Neural crest cell (in vitro differentiated cells): ENCODE data around the gene OR52E2. TPM values are rescaled to one million over a fixed set of nuclear protein-coding genes. Genes with fewer than 3 reads are reported as not detected.
A peak's percentile ranks its signal among the peaks of the same experiment; 100 is the strongest.
"Not testable (repeated sequence)": the region's sequence is repeated elsewhere in the genome, so short reads cannot be mapped to it uniquely, and the experiment has no call there.

Experiments used
- DNase-seq: peaks from one replicate; pipeline ENCODE4 v3.0.0; 2021; ENCODE audit warnings: low read depth, mixed read lengths, low spot score
- H3K27ac Mint-ChIP-seq: one replicate; pipeline ENCODE4 v1.8.0; 2021; ENCODE audit warnings: mild to moderate bottlenecking, mixed read lengths; ENCODE audit not compliant: unreplicated experiment
- H3K27me3 Mint-ChIP-seq: 2 replicates; pipeline ENCODE4 v1.8.0; 2021; ENCODE audit warnings: low read depth, mild to moderate bottlenecking, mixed read lengths
- H3K36me3 Mint-ChIP-seq: 2 replicates; pipeline ENCODE4 v1.8.0; 2021; ENCODE audit warnings: low read depth, mild to moderate bottlenecking, mixed read lengths
- H3K4me1 Mint-ChIP-seq: 2 replicates; pipeline ENCODE4 v1.8.0; 2021; ENCODE audit warnings: mixed read lengths
- H3K4me3 Mint-ChIP-seq: one replicate; pipeline ENCODE4 v1.8.0; 2021; ENCODE audit warnings: mild to moderate bottlenecking, mixed read lengths
- H3K9me3 Mint-ChIP-seq: 2 replicates; pipeline ENCODE4 v1.8.0; 2021; ENCODE audit warnings: mixed read lengths
- CTCF ChIP-seq: fragments of 200-600 bp; sonication (generic); conservative IDR thresholded peaks from 2 replicates; pipeline ENCODE4 v1.5.0; 2021; ENCODE audit warnings: antibody characterized with exemption, mild to moderate bottlenecking
- total RNA-seq: library from RNA; stranded (reverse); gene quantifications from 2 replicates; pipeline ENCODE4 v1.2.1, GENCODE V29; 2021

The OR52E2 gene
- total RNA-seq, 1 donor from 2014 or later = not detected

- H3K4me3 Mint-ChIP-seq = no peak overlapping the region
- DNase-seq = no peak
- H3K27me3 Mint-ChIP-seq = peaks cover 25% of the 10 kb centered on the region
- H3K27ac Mint-ChIP-seq = no peak overlapping the region
- no peaks in the 10 kb centered on the region for H3K4me1 Mint-ChIP-seq
- no peaks in the 10 kb centered on the region for H3K36me3 Mint-ChIP-seq
- TF ChIP-seq CTCF = no peak
- no peaks in the 10 kb centered on the region for H3K9me3 Mint-ChIP-seq
Observed at GRCh38 chr11:5071799-5072198, 12.4 kb upstream of the OR52E2 start.

DNA sequence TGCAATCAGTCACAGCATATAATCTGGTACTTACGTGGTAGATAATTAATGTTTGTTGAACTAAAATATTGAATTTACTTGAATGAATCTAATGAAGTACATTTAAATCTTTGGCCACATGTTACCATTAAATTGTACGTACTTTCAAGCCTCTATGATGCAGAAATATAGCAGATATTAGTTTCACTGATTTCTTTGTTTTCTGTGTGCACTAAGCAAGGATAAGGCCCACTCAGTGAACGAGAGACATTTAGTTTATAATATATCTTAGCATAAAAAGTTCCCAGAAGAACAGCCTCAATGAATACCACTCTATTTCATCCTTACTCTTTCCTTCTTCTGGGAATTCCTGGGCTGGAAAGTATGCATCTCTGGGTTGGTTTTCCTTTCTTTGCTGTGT, 9.8 kb upstream of the OR52E2 start, which contains the start of gene OR52E1:
Gene OR52E1 (plus strand): TSS at position 301 of the 400 bp plus-strand sequence.
- H3K27me3 Mint-ChIP-seq = peaks cover 23% of the 10 kb centered on the region
- H3K9me3 Mint-ChIP-seq = no peaks in the 10 kb centered on the region
- no peak for DNase-seq
- H3K4me1 Mint-ChIP-seq = no peaks in the 10 kb centered on the region
- no peak for TF ChIP-seq CTCF
- peak within 1 kb of the TSS; percentile 81 for H3K27ac Mint-ChIP-seq
- no peak within 1 kb of the TSS for H3K4me3 Mint-ChIP-seq
- H3K36me3 Mint-ChIP-seq = no peaks in the 10 kb centered on the region

DNA sequence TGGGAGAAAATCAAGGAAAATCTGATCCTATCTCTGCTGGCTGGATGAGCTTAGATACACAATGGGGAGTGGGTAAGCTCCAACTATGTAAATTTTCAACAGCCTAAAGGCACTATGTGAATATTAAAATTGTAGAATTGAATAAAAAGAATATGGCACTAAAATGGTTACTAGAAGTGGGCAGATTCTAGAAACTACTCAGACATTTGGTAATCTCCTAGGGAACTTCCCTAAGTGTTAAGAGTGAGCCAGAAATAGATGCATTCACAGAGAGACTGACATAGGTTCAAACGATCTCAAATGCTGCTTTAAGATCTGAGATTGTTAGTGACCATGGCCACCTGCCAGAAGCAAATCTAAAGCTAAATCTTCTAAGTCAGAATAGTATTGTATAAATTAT, 5.6 kb upstream of the OR52E2 start:
- TF ChIP-seq CTCF = no peak
- no peaks in the 10 kb centered on the region for H3K36me3 Mint-ChIP-seq
- DNase-seq = no peak

DNA sequence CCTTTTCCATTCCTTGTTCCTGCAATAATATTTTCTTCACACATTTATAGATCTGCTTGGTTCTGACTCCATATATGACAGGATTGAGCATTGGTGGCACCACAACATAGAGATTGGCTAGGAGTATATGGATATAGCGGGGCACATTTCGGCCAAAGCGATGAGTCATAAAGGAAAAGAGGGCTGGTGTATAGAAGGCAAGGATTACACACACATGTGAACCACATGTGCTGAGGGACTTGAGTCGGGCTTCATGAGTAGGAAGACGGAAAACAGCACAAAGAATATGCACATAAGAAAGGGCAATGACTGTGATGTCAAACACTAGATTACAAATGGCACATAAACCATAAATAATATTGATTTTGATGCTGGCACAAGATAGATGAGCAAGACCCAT, 748 bp downstream of the OR52E2 start:
- not testable (repeated sequence) for H3K27ac Mint-ChIP-seq, H3K4me1 Mint-ChIP-seq, H3K9me3 Mint-ChIP-seq, H3K4me3 Mint-ChIP-seq, DNase-seq, H3K36me3 Mint-ChIP-seq
- H3K27me3 Mint-ChIP-seq = peaks cover 23% of the 10 kb centered on the region

More for the DNA sequence above, 5.6 kb upstream of the OR52E2 start:
- Mint-ChIP-seq H3K27ac (no peak overlapping the region), H3K9me3 (no peaks in the 10 kb centered on the region), H3K4me3 (no peak overlapping the region), H3K4me1 (no peaks in the 10 kb centered on the region), H3K27me3 (peaks cover 29% of the 10 kb centered on the region)

GRCh38 chr11:5046754-5047330, 12.6 kb downstream of the OR52E2 start:
- H3K9me3 Mint-ChIP-seq = no peaks in the 10 kb centered on the region
- H3K4me1 Mint-ChIP-seq = no peaks in the 10 kb centered on the region
- no peaks in the 10 kb centered on the region for H3K36me3 Mint-ChIP-seq
- TF ChIP-seq CTCF = no peak
- no peak overlapping the region for H3K4me3 Mint-ChIP-seq
- no peak overlapping the region for H3K27ac Mint-ChIP-seq
- H3K27me3 Mint-ChIP-seq = peaks cover 8% of the 10 kb centered on the region
- DNase-seq = no peak

DNA sequence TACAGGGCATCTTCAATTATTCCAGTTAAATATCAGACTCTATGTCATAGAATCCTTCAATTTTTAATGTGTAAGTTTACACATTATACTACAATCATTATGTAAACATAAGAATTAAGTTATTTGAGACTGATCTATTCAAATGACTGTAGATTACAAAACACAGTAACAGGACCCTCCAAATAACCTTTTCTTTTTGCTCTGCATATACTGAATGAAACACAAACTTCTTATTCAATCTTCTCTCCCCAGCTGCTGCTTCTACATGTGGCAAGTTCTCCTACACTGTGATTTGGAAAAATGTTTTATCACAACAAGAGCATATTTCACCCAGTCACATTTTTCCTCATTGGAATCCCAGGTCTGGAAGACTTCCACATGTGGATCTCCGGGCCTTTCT, 13.2 kb downstream of the OR52E2 start, which contains the start of gene OR52J3:
Gene OR52J3 (plus strand): TSS at position 301 of the 400 bp plus-strand sequence. CDS start 0 bp downstream, at position 301.
- H3K4me1 Mint-ChIP-seq = no peaks in the 10 kb centered on the region
- no peaks in the 10 kb centered on the region for H3K9me3 Mint-ChIP-seq
- H3K36me3 Mint-ChIP-seq = no peaks in the 10 kb centered on the region
- peaks cover 8% of the 10 kb centered on the region for H3K27me3 Mint-ChIP-seq
- no peak for TF ChIP-seq CTCF
- DNase-seq = no peak
- no peak within 1 kb of the TSS for H3K4me3 Mint-ChIP-seq
- no peak within 1 kb of the TSS for H3K27ac Mint-ChIP-seq
